Measurements from ENCODE around the gene CSRP2.

CSRP2 gene

GRCh38 chr12:76890151-76891143 is 11.6 kb upstream of the CSRP2 start:
- DNase-seq: no peak

- DNase-seq: no peak
Measured at GRCh38 chr12:76888775-76889174, 10.0 kb upstream of the CSRP2 start.

- DNase-seq: no peak
Measured at GRCh38 chr12:76883811-76884210, 5.0 kb upstream of the CSRP2 start.

- no peak for DNase-seq
Measured at GRCh38 chr12:76883151-76883550, 4.3 kb upstream of the CSRP2 start.

- DNase-seq: no peak
Measured at GRCh38 chr12:76882367-76882766, 3.5 kb upstream of the CSRP2 start.

GRCh38 chr12:76881142-76881541 is 2.3 kb upstream of the CSRP2 start:
- DNase-seq: no peak

- DNase-seq: no peak
Measured at GRCh38 chr12:76880519-76881023, 1.8 kb upstream of the CSRP2 start.

GRCh38 chr12:76879710-76880518 is 1.1 kb upstream of the CSRP2 start:
- DNase-seq: no peak

GRCh38 chr12:76878099-76878898 is 520 bp downstream of the CSRP2 start:
- DNase-seq: no peak

- DNase-seq: no peak
Measured at GRCh38 chr12:76876696-76877229, 2.1 kb downstream of the CSRP2 start.

- no peak for DNase-seq
Measured at GRCh38 chr12:76874491-76875190, 4.2 kb downstream of the CSRP2 start.

GRCh38 chr12:76874027-76874426 is 4.8 kb downstream of the CSRP2 start:
- no peak for DNase-seq

- peak; percentile 37 for DNase-seq
Measured at GRCh38 chr12:76872415-76872814, 6.4 kb downstream of the CSRP2 start.

GRCh38 chr12:76871742-76872141 is 7.1 kb downstream of the CSRP2 start:
- no peak for DNase-seq

- no peak for DNase-seq
Measured at GRCh38 chr12:76871082-76871481, 7.7 kb downstream of the CSRP2 start.

- no peak for DNase-seq
Measured at GRCh38 chr12:76866726-76867125, 12.1 kb downstream of the CSRP2 start.

GRCh38 chr12:76866151-76866567 is 12.7 kb downstream of the CSRP2 start:
- DNase-seq: no peak

- DNase-seq: no peak
Measured at GRCh38 chr12:76864791-76865400, 13.9 kb downstream of the CSRP2 start.

GRCh38 chr12:76863837-76864236 is 15.0 kb downstream of the CSRP2 start:
- DNase-seq: no peak

- DNase-seq: no peak
Measured at GRCh38 chr12:76863005-76863670, 15.7 kb downstream of the CSRP2 start.

- DNase-seq: no peak
Measured at GRCh38 chr12:76860256-76860655, 18.6 kb downstream of the CSRP2 start.

Data from NCI-H1048 (cell line).